Islet of Langerhans (tissue), 1 donor: ENCODE measurements around the gene ST14.
"Not testable (repeated sequence)": the region's sequence is repeated elsewhere in the genome, so short reads cannot be mapped to it uniquely, and the experiment has no call there.

Experiments
- FAIRE-seq: peaks from one replicate; lab custom pipeline; 2011; peaks lifted over from hg19 to GRCh38; lab: Jason Lieb, UNC

The ST14 gene

GRCh38 chr11:130209954-130210854 lies 50.6 kb downstream of the ST14 start:
- no peak for FAIRE-seq

GRCh38 chr11:130211144-130211543 lies 51.6 kb downstream of the ST14 start:
- no peak for FAIRE-seq

DNA sequence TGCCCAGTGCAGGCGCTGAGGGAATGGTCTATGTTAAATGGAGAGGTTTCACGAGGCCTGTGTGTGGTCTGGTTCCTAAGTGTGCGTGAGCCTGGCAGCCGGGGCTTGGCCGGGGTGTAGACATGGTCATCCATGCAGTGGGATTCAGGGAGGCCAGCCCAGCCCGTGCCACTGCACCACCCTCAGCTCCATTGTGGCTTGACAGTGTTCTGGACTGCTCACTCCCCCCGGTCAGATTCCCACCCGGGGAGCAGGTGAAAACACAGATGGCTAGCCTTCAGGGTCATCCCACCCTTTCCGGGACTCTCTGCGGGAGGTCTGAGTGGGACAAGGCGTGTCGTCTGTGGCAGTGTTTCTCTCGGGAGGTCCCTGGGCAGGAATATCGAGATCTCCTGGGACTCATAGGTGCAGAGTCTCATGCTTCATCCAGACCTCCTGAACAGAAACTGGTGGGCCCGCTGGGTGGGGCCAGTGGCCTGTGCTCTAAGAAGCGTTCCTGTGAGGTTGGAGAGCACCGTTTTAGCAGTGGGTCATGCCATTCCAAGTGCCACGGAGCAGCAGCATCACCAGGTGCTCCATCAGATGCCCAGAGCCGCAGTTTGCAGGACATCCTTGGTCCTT lies 52.3 kb downstream of the ST14 start:
- FAIRE-seq, result no peak

- FAIRE-seq, result no peak
Observed at GRCh38 chr11:130212431-130212961, 52.9 kb downstream of the ST14 start.

DNA sequence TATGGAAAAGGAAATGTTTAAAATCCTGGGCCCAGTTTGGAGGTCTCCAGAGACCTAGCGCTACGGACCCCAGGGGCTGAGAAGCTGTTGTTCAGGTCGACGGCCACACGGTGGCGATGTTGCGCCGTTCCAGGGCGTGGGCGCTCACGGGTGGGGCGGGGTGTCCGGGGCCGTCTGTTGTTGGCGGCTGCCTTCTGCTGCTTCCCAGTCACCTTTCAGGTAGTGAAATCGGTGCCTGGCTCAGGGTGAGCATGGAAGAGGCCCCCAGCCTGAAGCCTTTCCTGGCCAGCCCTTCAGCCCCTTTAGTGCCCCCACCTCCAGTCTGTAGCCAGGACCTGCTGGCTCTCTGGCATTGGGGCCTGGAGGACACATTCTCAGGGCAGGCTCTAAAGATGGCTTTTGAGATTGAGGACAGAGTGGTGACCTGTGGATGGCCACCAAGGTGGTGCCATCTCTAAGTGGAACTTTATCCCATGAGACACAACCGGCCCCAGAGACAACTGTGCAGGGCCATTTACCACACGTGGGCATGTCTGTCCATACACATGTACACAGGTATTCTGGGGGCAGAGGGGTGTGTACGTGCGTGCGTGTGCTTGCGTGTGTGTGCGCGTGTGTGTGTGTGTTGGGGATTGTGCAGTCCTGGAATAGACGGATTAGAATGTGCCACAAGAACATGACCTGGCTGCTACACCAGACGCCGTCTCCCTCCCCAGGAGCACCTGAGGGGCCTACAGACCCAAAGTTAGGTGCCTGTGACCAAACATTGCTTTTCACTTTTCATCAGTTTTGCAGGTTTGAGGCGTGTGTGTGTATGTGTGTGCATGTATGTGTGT lies 53.8 kb downstream of the ST14 start:
- no peak for FAIRE-seq

GRCh38 chr11:130213979-130214281 lies 54.3 kb downstream of the ST14 start:
- FAIRE-seq, result no peak

DNA sequence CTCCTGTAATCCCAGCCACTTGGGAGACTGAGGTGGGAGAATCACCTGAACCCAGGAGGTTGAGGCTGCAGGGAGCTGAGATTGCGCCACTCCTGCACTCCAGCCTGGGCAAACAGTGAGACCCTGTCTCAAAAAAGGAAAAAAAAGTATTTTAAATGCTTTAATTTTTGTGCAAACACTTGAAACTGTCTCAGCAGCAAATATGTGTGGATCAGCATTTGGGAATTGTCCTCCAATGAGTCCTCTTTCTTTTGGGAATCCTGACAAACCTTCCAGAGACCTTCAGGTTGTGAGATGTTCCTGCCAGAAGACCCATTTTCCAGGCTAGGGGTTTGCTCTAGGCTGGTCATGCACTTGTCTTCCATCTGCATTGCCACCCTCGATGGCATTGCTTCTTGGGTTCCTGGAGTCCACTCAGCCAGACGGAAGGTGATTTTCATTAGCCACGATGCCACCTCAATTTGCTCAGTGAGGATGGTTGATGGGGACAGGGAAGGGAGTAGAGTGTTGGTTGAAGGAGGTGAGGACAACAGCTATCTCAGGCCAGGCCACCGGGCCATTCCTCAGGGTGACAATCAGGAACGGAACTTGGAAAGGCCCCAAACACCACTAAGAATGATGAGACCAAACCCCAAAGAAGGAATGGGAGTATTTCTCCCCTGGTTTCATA lies 55.4 kb downstream of the ST14 start:
- FAIRE-seq, result no peak

DNA sequence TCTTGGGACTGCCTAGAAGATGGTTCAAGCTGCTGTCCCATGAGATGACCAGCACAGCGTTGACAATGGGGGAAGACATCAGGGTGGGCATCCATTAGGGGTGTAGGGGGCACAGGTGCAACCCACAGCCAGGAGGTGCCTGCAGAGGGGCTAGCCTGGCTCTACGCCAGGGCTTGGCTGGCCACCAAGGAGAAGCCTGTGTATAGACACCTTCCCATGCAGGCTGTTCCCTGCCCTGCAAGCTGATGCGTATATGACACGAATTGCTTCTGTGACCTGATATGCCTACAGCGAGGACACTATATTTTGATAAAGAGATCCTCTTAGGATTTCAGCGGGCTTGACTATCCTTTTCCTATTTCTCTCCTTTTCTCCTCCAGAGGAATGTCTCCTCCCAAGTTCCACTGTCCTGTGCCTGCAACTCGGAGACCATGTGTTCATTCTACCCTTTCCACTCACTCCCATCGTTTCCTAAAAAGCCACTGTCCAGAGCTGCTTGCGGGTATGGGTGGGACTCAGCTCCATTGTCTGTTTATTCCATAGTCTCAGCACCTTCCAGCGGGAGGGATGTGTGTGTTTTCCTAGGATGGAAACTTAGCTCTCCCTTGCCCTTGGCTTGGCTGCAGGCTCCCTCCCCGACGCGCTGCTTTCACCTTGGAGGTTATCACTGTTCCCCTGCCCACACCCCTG lies 56.1 kb downstream of the ST14 start:
- no peak for FAIRE-seq

DNA sequence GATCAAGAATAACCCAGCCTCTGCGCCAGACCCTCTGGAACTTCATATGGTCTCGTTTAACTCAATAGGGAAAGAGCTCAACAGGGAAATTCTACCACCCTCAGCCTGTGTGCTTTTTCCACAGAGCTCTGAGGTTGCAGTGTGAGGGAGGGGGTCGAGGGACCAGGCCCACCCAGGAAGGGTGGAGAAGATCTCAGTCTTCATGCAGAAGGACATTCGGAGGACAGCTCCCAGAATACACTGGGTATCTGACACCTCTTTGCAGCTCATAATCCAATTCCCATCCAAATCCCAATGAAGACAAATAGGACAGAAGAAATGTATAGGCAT lies 56.6 kb downstream of the ST14 start:
- FAIRE-seq, result no peak

DNA sequence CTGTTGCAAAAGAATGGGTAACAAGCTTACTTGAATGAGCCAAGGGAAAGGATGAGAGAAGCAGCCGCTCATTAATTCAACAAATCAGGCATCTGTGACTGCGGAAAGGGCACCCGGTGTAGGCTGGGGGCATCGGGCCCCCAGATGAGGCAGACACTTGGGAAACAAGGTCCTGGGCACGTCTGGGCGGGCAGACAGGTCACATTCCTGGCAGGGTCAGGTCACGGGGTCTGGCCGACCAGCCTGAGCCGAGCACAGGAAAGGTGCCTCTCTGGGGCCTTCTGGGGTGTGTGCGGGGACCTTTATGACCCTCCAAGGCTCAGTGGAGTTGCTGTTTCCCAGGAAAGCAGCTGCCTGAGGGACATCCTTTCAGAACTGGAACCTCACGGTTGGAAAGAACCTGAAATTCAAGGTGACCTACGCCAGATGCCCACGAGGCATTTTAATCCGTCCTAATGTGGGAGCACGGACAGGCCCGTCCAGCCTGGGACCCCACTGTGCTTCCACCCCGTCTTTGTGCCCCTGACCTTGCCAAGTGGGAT lies 57.1 kb downstream of the ST14 start:
- no peak for FAIRE-seq

DNA sequence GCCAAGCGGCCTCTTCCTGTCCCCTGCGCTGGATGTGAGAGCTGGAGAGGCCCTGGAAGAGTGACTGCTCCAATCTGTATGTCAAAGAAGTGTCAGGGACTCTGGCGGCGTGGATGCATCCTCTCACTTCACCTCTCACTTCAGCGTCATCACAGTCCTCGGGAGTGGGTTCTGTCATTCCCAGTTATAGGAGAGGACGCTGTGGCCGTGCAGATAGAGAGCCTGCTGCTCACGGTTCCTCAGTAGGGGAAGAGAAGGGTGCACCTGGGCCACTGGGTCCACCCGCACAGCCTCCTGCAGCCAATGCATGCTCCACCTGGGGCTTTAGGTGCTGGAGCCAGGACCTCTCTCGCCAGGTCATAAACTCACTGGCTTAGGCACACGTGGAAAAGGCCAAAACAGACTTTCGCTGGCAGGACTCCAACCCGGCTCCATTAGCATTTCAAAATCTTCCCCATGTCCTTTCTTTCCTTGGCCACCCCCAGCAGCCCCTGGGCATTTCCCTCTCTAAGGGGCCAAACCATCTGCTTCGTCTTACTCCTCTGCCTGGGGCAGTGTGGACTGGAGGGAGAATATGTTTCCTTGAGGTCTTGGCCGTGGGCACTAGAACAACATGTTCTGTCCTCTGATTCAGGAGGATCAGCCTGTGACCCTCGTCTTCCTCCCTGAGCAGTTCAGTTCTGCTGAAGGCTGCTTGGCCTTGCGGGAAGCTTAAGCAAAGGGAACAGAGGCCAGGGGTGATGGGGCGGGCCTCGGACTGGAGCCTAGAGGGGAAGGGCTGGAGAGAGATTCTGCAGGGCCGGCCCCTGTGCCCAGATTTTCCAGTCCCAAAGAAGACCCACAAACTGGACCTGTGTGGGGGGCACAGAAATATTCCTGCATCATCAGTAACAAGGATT lies 57.8 kb downstream of the ST14 start:
- no peak for FAIRE-seq

- FAIRE-seq, result no peak
Observed at GRCh38 chr11:130218501-130219070, 59.0 kb downstream of the ST14 start.

GRCh38 chr11:130219148-130219547 lies 59.6 kb downstream of the ST14 start:
- no peak for FAIRE-seq

DNA sequence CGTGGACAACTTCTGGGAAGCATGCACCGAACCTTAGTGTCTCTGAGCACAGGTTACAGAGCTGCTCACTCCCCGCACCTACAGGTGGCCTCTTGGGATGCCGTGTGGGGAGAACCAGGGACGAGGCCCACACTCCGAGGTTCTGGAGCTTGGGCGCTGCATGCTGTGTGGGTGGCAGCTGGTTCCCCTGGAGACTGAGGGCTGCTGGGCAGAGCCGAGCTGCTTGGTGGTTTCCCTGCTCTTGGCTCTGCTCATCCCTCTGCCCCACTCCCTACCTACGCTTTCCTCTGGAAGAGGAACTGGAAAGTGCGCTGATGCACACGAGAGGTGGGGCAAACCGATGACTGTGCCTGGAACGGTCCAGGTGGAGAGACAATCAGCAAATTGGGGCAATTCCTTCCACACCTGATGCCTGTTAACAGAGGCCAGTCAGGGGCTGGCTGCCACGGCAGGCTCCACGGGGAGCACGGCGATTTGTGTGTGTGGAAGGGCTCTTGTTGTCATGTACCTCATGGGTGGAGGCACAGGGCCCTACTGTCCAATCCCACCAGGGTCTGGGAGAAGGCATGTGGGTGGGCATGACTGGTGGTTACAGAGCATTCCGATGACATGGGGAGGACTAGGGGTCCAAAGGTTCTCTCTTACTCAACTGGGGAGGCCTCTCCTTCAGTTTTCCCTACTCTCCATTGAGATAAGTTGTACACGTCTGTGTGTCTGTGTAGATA lies 60.9 kb downstream of the ST14 start:
- FAIRE-seq, result no peak

- no peak for FAIRE-seq
Observed at GRCh38 chr11:130223291-130223971, 63.8 kb downstream of the ST14 start.

DNA sequence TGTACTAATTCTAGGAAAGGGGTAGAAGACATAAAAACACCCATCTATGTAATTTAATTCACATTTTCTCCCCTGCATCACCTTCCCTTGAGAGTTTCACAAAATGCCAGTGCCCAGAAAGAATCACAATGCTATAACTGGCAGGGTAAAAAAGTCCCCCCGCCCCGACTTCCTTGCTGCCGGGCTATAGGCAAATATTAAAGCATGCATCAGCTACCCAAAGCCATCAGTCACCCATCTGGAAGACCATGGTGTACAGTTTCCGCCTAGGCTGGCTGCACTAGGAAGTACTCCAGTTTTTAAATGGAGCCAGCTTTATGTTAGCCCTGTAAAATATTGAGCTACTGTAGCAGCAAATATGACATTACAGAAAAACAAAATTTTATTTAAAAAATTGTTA lies 67.8 kb downstream of the ST14 start:
- no peak for FAIRE-seq

DNA sequence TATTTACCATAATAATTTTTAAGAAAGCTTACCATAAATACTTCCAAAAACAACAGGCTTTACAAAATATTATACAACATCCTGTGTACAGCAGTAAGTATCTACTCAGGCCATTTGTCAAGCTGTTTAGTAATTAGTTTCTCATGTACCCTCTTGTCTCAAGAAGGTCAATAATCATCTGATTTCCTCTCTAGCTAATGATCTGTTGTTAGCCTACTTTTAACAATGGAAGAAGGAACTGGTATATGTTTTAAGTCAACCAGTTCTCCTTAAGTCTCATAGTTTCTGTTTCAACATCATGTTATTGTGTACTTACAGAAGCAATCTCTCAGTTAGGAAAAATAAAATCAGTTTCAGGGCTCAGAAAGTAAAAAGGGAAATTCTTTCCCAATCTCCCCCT lies 73.9 kb downstream of the ST14 start:
- FAIRE-seq, result peak; percentile 47

DNA sequence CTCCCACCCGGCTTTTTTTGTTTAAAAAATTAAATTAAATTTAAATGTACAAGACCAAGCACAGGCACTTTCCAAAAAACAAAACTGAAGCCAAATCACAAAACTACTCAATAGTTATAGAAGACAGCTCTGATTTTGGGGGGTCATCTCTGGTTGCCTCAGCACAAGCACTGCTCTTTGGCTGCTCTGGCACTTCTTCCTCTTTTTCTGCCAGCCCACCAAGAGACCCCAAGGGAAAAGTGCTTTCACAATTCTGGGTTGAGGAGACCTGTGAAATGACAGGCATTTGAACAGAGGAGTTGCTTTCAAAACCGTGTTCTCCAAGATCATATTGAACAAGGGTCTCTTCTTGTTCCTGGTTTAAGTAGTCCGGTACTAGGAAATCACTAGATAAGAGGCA lies 74.3 kb downstream of the ST14 start:
- FAIRE-seq, result not testable (repeated sequence)

DNA sequence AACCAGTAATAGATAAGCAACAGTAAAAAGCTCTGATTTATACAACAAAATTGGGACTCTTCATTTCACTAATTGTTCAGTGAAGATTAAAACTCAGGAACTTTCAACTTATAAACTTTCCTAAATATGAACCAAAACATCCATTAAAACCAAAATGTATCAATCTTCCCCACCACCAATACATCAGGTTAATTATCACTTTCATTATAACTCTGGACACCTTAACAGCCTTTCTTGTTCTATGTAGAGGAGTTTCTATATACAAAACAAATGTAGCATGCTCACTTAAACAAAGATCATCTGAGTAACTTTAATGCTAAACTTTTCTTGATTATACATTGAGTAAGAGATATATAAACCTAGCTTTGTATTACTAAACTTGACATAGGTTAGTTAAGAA lies 74.7 kb downstream of the ST14 start:
- no peak for FAIRE-seq
